RWPE2 (cell line): Measurements from ENCODE around the gene CAPN12.

Source experiments
- ATAC-seq: fragments of 200-7000 bp; cut with Tn5 transposase; 3 replicates; pipeline ENCODE4 v1.9.1; 2021; ENCODE audit warnings: low read depth
- DNase-seq: peaks from one replicate; pipeline ENCODE4 v3.0.0-alpha.2; 2020; ENCODE audit warnings: low spot score
- H3K27ac ChIP-seq: fragments of 450-650 bp; 2 replicates; pipeline ENCODE4 v1.5.1; 2017; ENCODE audit warnings: mild to moderate bottlenecking; ENCODE audit not compliant: poor library complexity, severe bottlenecking
- H3K27me3 ChIP-seq: fragments of 250-450 bp; sonication (Bioruptor Pico); 2 replicates; pipeline ENCODE4 v1.5.1; 2021; ENCODE audit warnings: mild to moderate bottlenecking, moderate library complexity; ENCODE audit not compliant: insufficient read depth, poor library complexity, severe bottlenecking
- H3K36me3 ChIP-seq: fragments of 250-450 bp; sonication (Bioruptor Pico); 2 replicates; pipeline ENCODE4 v1.5.1; 2020; ENCODE audit warnings: low read depth, mild to moderate bottlenecking, moderate library complexity
- H3K4me1 ChIP-seq: fragments of 250-450 bp; sonication (Bioruptor Pico); 2 replicates; pipeline ENCODE4 v1.5.1; 2021; ENCODE audit warnings: mild to moderate bottlenecking, moderate library complexity; ENCODE audit not compliant: insufficient read depth, poor library complexity, severe bottlenecking
- H3K4me3 ChIP-seq: fragments of 250-450 bp; sonication (Bioruptor Pico); 2 replicates; pipeline ENCODE4 v1.5.1; 2021; ENCODE audit warnings: mild to moderate bottlenecking, moderate library complexity; ENCODE audit not compliant: severe bottlenecking
- H3K9me3 ChIP-seq: fragments of 250-450 bp; sonication (Bioruptor Pico); 2 replicates; pipeline ENCODE4 v1.5.1; 2021; ENCODE audit warnings: mild to moderate bottlenecking, moderate library complexity; ENCODE audit not compliant: severe bottlenecking
- TF ChIP-seq, protein P1 (sequence below): fragments of 450-650 bp; IDR thresholded peaks from one replicate; pipeline ENCODE4 v1.5.1; 2017; ENCODE audit warnings: mild to moderate bottlenecking, moderate library complexity; ENCODE audit not compliant: poor library complexity, severe bottlenecking

CAPN12 gene

DNA sequence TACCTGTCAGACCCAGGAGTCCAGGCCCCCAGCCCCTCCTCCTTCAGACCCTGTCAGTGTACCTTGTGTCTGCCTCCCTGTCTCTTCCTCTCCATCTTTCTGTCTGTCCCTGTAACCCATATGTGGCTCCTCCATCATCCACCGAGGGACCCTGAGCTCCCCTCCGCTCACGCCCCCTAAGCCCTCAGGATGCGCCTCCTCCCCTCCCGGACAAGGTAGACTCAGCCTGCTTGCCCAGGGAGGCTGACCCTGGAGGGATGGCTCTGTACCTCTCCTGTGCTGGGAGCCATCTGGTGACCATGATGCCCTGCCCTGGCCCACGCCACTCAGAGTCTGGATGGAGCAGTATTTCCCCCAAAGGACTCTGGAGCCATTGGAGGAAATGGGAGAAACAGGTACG lies 1.0 kb upstream of the CAPN12 start:
- ATAC-seq (0 out of 3 replicates have a peak, but pooled peaks have one; percentile 15), DNase-seq (no peak)
- H3K27me3 ChIP-seq, result no peaks in the 10 kb centered on the region
- H3K27ac ChIP-seq, result no peak overlapping the region
- TF ChIP-seq, protein P1, sequence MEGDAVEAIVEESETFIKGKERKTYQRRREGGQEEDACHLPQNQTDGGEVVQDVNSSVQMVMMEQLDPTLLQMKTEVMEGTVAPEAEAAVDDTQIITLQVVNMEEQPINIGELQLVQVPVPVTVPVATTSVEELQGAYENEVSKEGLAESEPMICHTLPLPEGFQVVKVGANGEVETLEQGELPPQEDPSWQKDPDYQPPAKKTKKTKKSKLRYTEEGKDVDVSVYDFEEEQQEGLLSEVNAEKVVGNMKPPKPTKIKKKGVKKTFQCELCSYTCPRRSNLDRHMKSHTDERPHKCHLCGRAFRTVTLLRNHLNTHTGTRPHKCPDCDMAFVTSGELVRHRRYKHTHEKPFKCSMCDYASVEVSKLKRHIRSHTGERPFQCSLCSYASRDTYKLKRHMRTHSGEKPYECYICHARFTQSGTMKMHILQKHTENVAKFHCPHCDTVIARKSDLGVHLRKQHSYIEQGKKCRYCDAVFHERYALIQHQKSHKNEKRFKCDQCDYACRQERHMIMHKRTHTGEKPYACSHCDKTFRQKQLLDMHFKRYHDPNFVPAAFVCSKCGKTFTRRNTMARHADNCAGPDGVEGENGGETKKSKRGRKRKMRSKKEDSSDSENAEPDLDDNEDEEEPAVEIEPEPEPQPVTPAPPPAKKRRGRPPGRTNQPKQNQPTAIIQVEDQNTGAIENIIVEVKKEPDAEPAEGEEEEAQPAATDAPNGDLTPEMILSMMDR, result no peak
- no peaks in the 10 kb centered on the region for H3K36me3 ChIP-seq
- H3K4me3 ChIP-seq, result no peak overlapping the region
- H3K4me1 ChIP-seq, result no peaks in the 10 kb centered on the region
- H3K9me3 ChIP-seq, result no peaks in the 10 kb centered on the region

DNA sequence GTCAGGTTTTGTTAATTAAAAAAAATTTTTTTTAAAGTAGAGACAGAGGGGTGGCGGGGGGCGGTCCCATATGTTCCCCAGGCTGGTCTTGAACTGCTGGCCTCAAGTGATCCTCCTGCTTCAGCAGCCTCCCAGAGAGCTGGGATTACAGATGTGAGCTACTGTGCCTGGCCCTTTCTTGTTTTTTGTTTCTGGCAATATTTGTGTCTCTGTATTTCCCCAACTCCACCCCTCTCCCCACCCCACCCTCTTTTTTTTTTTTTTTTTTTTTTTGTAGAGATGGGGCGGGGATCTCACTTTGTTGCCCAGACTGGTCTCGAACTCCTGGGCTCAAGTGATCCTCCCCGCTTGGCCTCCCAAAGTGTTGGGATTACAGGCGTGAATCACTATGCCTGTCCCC lies 600 bp upstream of the CAPN12 start:
- DNase-seq, result no peak
- H3K4me1 ChIP-seq, result no peaks in the 10 kb centered on the region
- H3K27ac ChIP-seq, result no peak overlapping the region
- ATAC-seq, result no peak
- H3K9me3 ChIP-seq, result no peaks in the 10 kb centered on the region
- TF ChIP-seq, protein P1, result no peak
- H3K4me3 ChIP-seq, result no peak overlapping the region
- no peaks in the 10 kb centered on the region for H3K27me3 ChIP-seq
- H3K36me3 ChIP-seq, result no peaks in the 10 kb centered on the region

DNA sequence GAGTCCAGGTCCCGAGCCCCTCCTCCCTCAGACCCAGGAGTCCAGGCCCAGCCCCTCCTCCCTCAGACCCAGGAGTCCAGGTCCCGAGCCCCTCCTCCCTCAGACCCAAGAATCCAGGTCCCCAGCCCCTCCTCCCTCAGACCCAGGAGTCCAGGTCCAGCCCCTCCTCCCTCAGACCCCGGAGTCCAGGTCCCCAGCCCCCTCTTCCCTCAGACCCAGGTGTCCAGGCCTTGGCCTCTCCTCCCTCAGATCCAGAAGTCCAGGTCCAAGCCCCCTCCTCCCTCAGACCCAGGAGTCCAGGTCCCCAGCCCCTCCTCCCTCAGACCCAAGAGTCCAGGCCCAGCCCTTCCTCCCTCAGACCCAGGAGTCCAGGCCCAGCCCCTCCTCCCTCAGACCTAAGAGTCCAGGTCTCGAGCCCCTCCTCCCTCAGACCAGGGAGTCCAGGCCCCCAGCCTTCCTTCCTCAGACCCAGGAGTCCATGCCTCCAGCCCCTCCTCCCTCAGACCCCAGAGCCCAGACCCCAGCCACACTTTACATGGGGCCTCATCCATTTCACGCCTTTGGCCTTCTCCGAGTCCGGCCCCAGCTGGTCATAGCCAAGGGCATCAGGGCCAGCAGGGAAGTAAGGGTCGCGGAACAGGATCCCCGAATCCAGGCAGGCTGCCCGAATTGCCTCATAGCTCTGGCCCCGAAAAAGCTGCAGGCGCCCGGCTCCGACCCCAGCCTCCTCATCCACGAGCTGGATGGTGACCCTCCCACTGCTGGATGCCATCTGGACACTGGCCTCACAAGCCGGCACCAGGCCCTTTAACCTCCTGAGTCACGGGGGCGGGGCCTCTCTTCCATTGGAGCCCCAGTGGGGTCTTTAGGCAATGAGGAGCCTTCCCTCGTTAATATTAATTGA lies 628 bp downstream of the CAPN12 start:
- Histone ChIP-seq H3K4me1 (no peaks in the 10 kb centered on the region), H3K9me3 (no peaks in the 10 kb centered on the region), H3K36me3 (no peaks in the 10 kb centered on the region), H3K27ac (no peak overlapping the region), H3K4me3 (no peak overlapping the region), H3K27me3 (no peaks in the 10 kb centered on the region)
- TF ChIP-seq, protein P1, result no peak
- ATAC-seq, result no peak
- DNase-seq, result no peak

DNA sequence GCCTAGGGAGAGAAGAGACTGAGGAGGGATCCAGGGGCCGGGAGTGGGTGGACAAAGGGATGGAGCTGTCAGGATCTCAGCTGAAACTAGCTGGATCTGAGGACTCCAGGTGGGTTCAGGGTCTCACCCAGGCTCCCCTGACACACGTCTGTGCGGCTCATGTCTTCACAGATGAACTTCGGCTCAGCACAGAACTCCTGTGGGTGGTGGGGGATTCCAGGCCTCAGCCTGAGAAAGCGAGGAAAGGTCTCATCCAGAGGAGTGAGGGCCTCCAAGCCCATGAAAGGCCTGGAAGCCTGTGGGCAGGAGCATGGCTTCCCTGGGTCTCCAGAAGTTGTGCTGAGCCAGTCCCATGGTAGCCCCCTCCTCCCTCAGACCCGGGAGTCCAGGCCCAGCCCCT lies 1.4 kb downstream of the CAPN12 start:
- Histone ChIP-seq H3K27me3 (no peaks in the 10 kb centered on the region), H3K4me3 (no peak overlapping the region), H3K27ac (no peak overlapping the region), H3K4me1 (no peaks in the 10 kb centered on the region), H3K36me3 (no peaks in the 10 kb centered on the region), H3K9me3 (no peaks in the 10 kb centered on the region)
- TF ChIP-seq, protein P1, result no peak
- no peak for ATAC-seq
- no peak for DNase-seq

DNA sequence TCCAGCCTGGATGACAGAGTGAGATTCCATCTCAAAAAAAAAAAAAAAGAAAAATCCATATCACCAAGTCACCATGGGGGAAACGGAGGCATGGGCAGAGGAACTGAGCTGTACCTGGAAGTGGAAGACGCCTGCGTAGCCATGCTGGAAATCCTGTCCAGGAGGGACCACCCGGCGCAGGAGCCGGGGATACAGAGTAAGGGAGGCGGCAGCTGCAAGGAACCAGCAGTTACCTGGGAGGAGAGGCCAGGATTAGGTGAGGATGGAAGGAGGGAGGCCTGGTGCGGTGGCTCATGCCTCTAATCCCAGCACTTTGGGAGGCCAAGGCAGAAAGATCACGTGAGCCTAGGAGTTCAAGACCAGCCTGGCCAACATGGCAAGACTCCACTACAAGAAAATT lies 2.0 kb downstream of the CAPN12 start:
- Histone ChIP-seq H3K27me3 (no peaks in the 10 kb centered on the region), H3K27ac (no peak overlapping the region), H3K4me1 (no peaks in the 10 kb centered on the region), H3K4me3 (no peak overlapping the region), H3K36me3 (no peaks in the 10 kb centered on the region), H3K9me3 (no peaks in the 10 kb centered on the region)
- ATAC-seq, result no peak
- TF ChIP-seq, protein P1, result no peak
- DNase-seq, result no peak
